Sigmoid colon (tissue), 7 donors: ENCODE data around the gene SUPT3H. TPM values are rescaled to one million over a fixed set of nuclear protein-coding genes. Genes with fewer than 3 reads are reported as not detected.
"Not testable (repeated sequence)": the region's sequence is repeated elsewhere in the genome, so short reads cannot be mapped to it uniquely, and the experiment has no call there.

Source experiments
- DNase-seq: peaks from one replicate; pipeline ENCODE4 v3.0.0-alpha.2; 2019
- H3K27ac ChIP-seq, 4 donors: fragments of 200-600 bp; sonication (generic); one replicate each; pipeline ENCODE4 v1.5.1; 2016 to 2019; ENCODE audit warnings: mild to moderate bottlenecking in 1 of 4
- H3K27me3 ChIP-seq, 3 donors: fragments of 200-600 bp; sonication (generic); one replicate each; pipeline ENCODE4 v1.5.1; 2019; ENCODE audit warnings: mild to moderate bottlenecking in 1 of 3
- H3K36me3 ChIP-seq, 4 donors: fragments of 200-600 bp; sonication (generic); one replicate each; pipeline ENCODE4 v1.5.1; 2016 to 2019
- H3K4me1 ChIP-seq, 4 donors: fragments of 200-600 bp; sonication (generic); one replicate each; pipeline ENCODE4 v1.5.1; 2017 to 2019
- H3K4me3 ChIP-seq, 4 donors: fragments of 200-600 bp; sonication (generic); one replicate each; pipeline ENCODE4 v1.5.1; 2017 to 2019; ENCODE audit warnings: mild to moderate bottlenecking in 2 of 4, moderate library complexity in 1 of 4
- H3K9me3 ChIP-seq, 4 donors: fragments of 200-600 bp in 3 of 4; sonication (generic) in 3 of 4; one replicate each; pipeline versions ENCODE4 v1.5.1 to v1.6.1; 2013 to 2019
- EP300 ChIP-seq, 4 donors: sonication (generic); formaldehyde crosslinking; IDR thresholded peaks; one replicate each; pipeline ENCODE4 v1.6.1; 2017; ENCODE audit warnings: antibody characterized with exemption in 4 of 4
- POLR2A ChIP-seq, 2 donors: fragments of 450-650 bp; IDR thresholded peaks; one replicate each; pipeline ENCODE4 v1.6.1; 2016; ENCODE audit warnings: antibody characterized with exemption in 2 of 2, mild to moderate bottlenecking in 2 of 2, moderate library complexity in 2 of 2
- POLR2AphosphoS5 ChIP-seq, 4 donors: sonication (generic); formaldehyde crosslinking; IDR thresholded peaks; one replicate each; pipeline ENCODE4 v1.6.1; 2017; ENCODE audit warnings: antibody characterized with exemption in 4 of 4
- WGBS, 2 donors: extraction: QIAGEN DNeasy Blood & Tissue Kit; methylation state at CpG; one replicate each; pipeline ENCODE4 v1.1.7; 2013; 5-methylcytosine and 5-hydroxymethylcytosine counted together
- intact Hi-C: fragments of 100-400 bp; cut with DNase I; formaldehyde crosslinking; loops from one replicate; pipeline ENCODE4 v1.15.1; 2023
- polyA plus RNA-seq, 3 donors: library from polyadenylated mRNA; stranded (reverse); fragments of 200-250 nt; gene quantifications; one replicate each; pipeline ENCODE4 v1.2.3, GENCODE V29; 2013
- total RNA-seq, 4 donors: library from RNA; depleted of rRNA; stranded (reverse); fragments of >200 nt; gene quantifications; one replicate each; pipeline ENCODE4 v1.1.0, GENCODE V29; 2016
- TF ChIP-seq, protein P1 (sequence below), 4 experiments: fragments of 450-650 bp in 3 of 4; fragments of 200-600 bp in 1 of 4; IDR thresholded peaks; one replicate each; pipeline ENCODE4 v1.5.1; 2016 to 2019; ENCODE audit warnings: antibody characterized with exemption in 4 of 4, mild to moderate bottlenecking in 3 of 4, moderate library complexity in 2 of 4
- donor health status: healthy with polysubstance abuse.
- donor health status: Bipolar disorder and iron deficiency.
- donor health status: healthy.

The SUPT3H gene
- total and polyA plus RNA-seq, 7 donors, result 1.6 to 18.2 (median 10.6) TPM

DNA sequence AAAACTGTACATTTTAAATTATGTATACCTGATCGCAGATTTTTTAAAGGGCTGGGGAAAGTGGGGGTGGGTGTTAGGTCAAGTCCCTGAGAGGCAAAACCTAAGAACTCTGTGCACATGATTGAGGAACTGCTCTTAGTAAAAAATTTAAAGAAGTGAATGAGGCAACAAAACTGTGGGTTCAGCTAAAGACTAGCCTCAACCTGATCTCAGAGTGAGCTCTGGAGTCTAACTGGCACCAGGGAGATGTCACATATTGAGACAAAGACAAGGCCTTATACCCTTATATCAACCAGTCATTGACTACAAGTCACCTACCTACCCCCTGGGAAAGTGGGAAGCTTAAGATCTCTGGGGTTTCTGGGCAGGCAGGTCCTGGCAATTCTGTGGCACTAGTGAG is 77.0 kb downstream of the SUPT3H start:
- Histone ChIP-seq H3K27me3 (no peaks in the 10 kb centered on the region), H3K27ac (no peak overlapping the region), H3K4me1 (no peaks in the 10 kb centered on the region), H3K4me3 (no peak overlapping the region), H3K9me3 (no peaks in the 10 kb centered on the region), H3K36me3 (no peaks in the 10 kb centered on the region)
- DNase-seq, result no peak
- TF ChIP-seq POLR2A (IDR thresholded peaks at IDR 0.05) (no peak), POLR2AphosphoS5 (IDR thresholded peaks at IDR 0.05) (no peak), EP300 (IDR thresholded peaks at IDR 0.05) (no peak)
- TF ChIP-seq, protein P1, sequence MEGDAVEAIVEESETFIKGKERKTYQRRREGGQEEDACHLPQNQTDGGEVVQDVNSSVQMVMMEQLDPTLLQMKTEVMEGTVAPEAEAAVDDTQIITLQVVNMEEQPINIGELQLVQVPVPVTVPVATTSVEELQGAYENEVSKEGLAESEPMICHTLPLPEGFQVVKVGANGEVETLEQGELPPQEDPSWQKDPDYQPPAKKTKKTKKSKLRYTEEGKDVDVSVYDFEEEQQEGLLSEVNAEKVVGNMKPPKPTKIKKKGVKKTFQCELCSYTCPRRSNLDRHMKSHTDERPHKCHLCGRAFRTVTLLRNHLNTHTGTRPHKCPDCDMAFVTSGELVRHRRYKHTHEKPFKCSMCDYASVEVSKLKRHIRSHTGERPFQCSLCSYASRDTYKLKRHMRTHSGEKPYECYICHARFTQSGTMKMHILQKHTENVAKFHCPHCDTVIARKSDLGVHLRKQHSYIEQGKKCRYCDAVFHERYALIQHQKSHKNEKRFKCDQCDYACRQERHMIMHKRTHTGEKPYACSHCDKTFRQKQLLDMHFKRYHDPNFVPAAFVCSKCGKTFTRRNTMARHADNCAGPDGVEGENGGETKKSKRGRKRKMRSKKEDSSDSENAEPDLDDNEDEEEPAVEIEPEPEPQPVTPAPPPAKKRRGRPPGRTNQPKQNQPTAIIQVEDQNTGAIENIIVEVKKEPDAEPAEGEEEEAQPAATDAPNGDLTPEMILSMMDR (IDR thresholded peaks at IDR 0.05), result no peak
- intact Hi-C loops, result no loop called here
- 96 to 100% methylated on average over 1 of the region's 1 CpG for WGBS, 2 donors

- Histone ChIP-seq H3K27ac (no peak overlapping the region), H3K9me3 (no peaks in the 10 kb centered on the region), H3K27me3 (no peaks in the 10 kb centered on the region), H3K4me3 (no peak overlapping the region), H3K4me1 (no peaks in the 10 kb centered on the region), H3K36me3 (no peaks in the 10 kb centered on the region)
- 98% methylated on average over 3 of the region's 3 CpGs for WGBS, 2 donors
- no peak for TF ChIP-seq EP300 (IDR thresholded peaks at IDR 0.05)
- TF ChIP-seq POLR2AphosphoS5 (IDR thresholded peaks at IDR 0.05), result no peak
- no peak for TF ChIP-seq POLR2A (IDR thresholded peaks at IDR 0.05)
- TF ChIP-seq, protein P1 (IDR thresholded peaks at IDR 0.05), result no peak
- DNase-seq, result no peak
- intact Hi-C loops, result no loop called here
These were observed 78.6 kb downstream of the SUPT3H start for GRCh38 chr6:45299096-45299581.

DNA sequence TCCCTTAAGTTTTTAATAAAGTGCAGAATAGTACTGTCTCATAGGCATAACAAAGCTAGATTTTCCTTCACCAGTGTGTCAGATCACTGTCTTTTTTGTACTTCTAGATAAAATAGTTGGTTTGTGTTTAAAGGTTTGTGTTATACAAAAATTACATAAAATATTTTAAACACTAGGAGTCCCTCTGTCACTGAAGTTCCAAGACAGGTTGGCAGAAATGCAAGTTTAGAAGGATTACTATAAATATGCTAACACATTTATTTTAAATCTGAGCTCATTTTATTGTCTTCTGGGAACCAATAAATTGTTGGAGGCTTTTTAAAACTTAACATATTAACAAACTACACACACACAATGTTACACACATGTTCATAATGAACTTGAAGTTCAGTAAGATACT is 80.4 kb downstream of the SUPT3H start:
- DNase-seq, result no peak
- Histone ChIP-seq H3K27me3 (no peaks in the 10 kb centered on the region), H3K36me3 (no peaks in the 10 kb centered on the region), H3K9me3 (no peaks in the 10 kb centered on the region), H3K4me1 (no peaks in the 10 kb centered on the region), H3K4me3 (no peak overlapping the region), H3K27ac (no peak overlapping the region)
- TF ChIP-seq EP300 (IDR thresholded peaks at IDR 0.05), result no peak
- TF ChIP-seq POLR2A (IDR thresholded peaks at IDR 0.05), result no peak
- TF ChIP-seq, protein P1 (IDR thresholded peaks at IDR 0.05), result no peak
- TF ChIP-seq POLR2AphosphoS5 (IDR thresholded peaks at IDR 0.05), result no peak
- intact Hi-C loops, result no loop called here

GRCh38 chr6:45294065-45294701 is 83.6 kb downstream of the SUPT3H start:
- DNase-seq, H3K4me1 ChIP-seq, intact Hi-C loops, H3K4me3 ChIP-seq, H3K27me3 ChIP-seq, H3K36me3 ChIP-seq, H3K9me3 ChIP-seq, H3K27ac ChIP-seq: not testable (repeated sequence)
- 71 to 73% methylated on average over 1 of the region's 1 CpG for WGBS, 2 donors

- Histone ChIP-seq H3K9me3 (no peaks in the 10 kb centered on the region), H3K4me1 (no peaks in the 10 kb centered on the region), H3K36me3 (no peaks in the 10 kb centered on the region), H3K27ac (no peak overlapping the region), H3K27me3 (no peaks in the 10 kb centered on the region), H3K4me3 (no peak overlapping the region)
- 66 to 80% methylated on average over 3 of the region's 3 CpGs for WGBS, 2 donors
- DNase-seq, result no peak
- TF ChIP-seq POLR2AphosphoS5 (IDR thresholded peaks at IDR 0.05) (no peak), POLR2A (IDR thresholded peaks at IDR 0.05) (no peak), EP300 (IDR thresholded peaks at IDR 0.05) (no peak)
- TF ChIP-seq, protein P1 (IDR thresholded peaks at IDR 0.05), result no peak
- intact Hi-C loops, result no loop called here
These were observed 84.4 kb downstream of the SUPT3H start for GRCh38 chr6:45293306-45293705.
